Measurements from ENCODE around the gene ING4.

The ING4 gene

GRCh38 chr12:6627616-6628015 is 35.3 kb downstream of the ING4 start:
- Histone ChIP-seq H4K20me1 (peaks cover 0 to 14% (median 0%) of the 10 kb centered on the region in 11 experiments; a peak in 2 of 22 replicates), H3K27ac (peak overlapping the region; percentile 34 to 79 (median 66); a peak in 20 of 22 replicates), H3K36me3 (peaks cover 0 to 28% (median 0%) of the 10 kb centered on the region in 11 experiments; a peak in 5 of 22 replicates), H3K27me3 (no peaks in the 10 kb centered on the region), H3K9me3 (replicated peaks in 1 of 11) (no peaks in the 10 kb centered on the region), H3K4me1 (peaks cover 95 to 100% (median 98%) of the 10 kb centered on the region in 10 experiments), H3K9ac (peak overlapping the region; percentile 18 to 72 (median 61); a peak in 19 of 22 replicates), H3K4me3 (peak overlapping the region; percentile 37 to 56 (median 47); a peak in 19 of 20 replicates), H3K4me2 (peak overlapping the region; percentile 88 to 99 (median 96))
- no peak for TF ChIP-seq Cebpa-rat (IDR thresholded peaks at IDR 0.05)

- no peak for TF ChIP-seq Cebpa-rat (IDR thresholded peaks at IDR 0.05)
- peak overlapping the region; percentile 29 to 72 (median 55); a peak in 17 of 22 replicates for H3K9ac ChIP-seq
- H3K27me3 ChIP-seq: no peaks in the 10 kb centered on the region
- H3K4me2 ChIP-seq: peak overlapping the region; percentile 88 to 99 (median 96)
- no peaks in the 10 kb centered on the region for H3K9me3 ChIP-seq (replicated peaks in 1 of 11)
- H4K20me1 ChIP-seq: peaks cover 0 to 14% (median 0%) of the 10 kb centered on the region in 11 experiments; a peak in 2 of 22 replicates
- H3K36me3 ChIP-seq: peaks cover 0 to 31% (median 0%) of the 10 kb centered on the region in 11 experiments; a peak in 6 of 22 replicates
- H3K4me1 ChIP-seq: peaks cover 86 to 100% (median 91%) of the 10 kb centered on the region in 10 experiments
- peak overlapping the region; percentile 37 to 56 (median 47); a peak in 18 of 20 replicates for H3K4me3 ChIP-seq
- peak overlapping the region; percentile 34 to 79 (median 66); a peak in 20 of 22 replicates for H3K27ac ChIP-seq
These were observed 36.1 kb downstream of the ING4 start for GRCh38 chr12:6626654-6627283.

- peaks cover 0 to 10% (median 0%) of the 10 kb centered on the region in 11 experiments; a peak in 4 of 22 replicates for H4K20me1 ChIP-seq
- peaks cover 21 to 60% (median 29%) of the 10 kb centered on the region in 11 experiments for H3K36me3 ChIP-seq
- no peak overlapping the region for H3K27ac ChIP-seq
- H3K4me2 ChIP-seq: peak overlapping the region in 2 of 11 experiments; percentile 13 to 40; a peak in 2 of 22 replicates
- H3K9ac ChIP-seq: no peak overlapping the region
- no peaks in the 10 kb centered on the region for H3K9me3 ChIP-seq (replicated peaks in 1 of 11)
- no peak for TF ChIP-seq Cebpa-rat (IDR thresholded peaks at IDR 0.05)
- no peaks in the 10 kb centered on the region for H3K27me3 ChIP-seq
- peaks cover 44 to 90% (median 57%) of the 10 kb centered on the region in 10 experiments for H3K4me1 ChIP-seq
- no peak overlapping the region for H3K4me3 ChIP-seq
These were observed 42.0 kb downstream of the ING4 start for GRCh38 chr12:6620885-6621274.

GRCh38 chr12:6620137-6620884 is 42.6 kb downstream of the ING4 start:
- Histone ChIP-seq H3K27ac (no peak overlapping the region), H3K4me2 (peak overlapping the region in 1 of 11 experiments; percentile 34; a peak in 1 of 22 replicates), H3K9me3 (replicated peaks in 1 of 11) (no peaks in the 10 kb centered on the region), H4K20me1 (peaks cover 0 to 10% (median 0%) of the 10 kb centered on the region in 11 experiments; a peak in 4 of 22 replicates), H3K4me3 (no peak overlapping the region), H3K36me3 (peaks cover 21 to 55% (median 29%) of the 10 kb centered on the region in 11 experiments), H3K27me3 (no peaks in the 10 kb centered on the region), H3K9ac (no peak overlapping the region), H3K4me1 (peaks cover 44 to 90% (median 57%) of the 10 kb centered on the region in 10 experiments)
- TF ChIP-seq Cebpa-rat (IDR thresholded peaks at IDR 0.05): no peak

- Histone ChIP-seq H3K9me3 (replicated peaks in 1 of 11) (no peaks in the 10 kb centered on the region), H3K4me1 (peaks cover 42 to 87% (median 57%) of the 10 kb centered on the region in 10 experiments), H3K4me3 (no peak overlapping the region), H3K4me2 (peak overlapping the region; percentile 20 to 88 (median 37); a peak in 18 of 22 replicates), H3K27ac (peak overlapping the region in 4 of 11 experiments; percentile 3 to 23 (median 6); a peak in 4 of 22 replicates), H4K20me1 (peaks cover 0 to 8% (median 0%) of the 10 kb centered on the region in 11 experiments; a peak in 4 of 22 replicates), H3K27me3 (no peaks in the 10 kb centered on the region), H3K36me3 (peaks cover 21 to 40% (median 26%) of the 10 kb centered on the region in 11 experiments), H3K9ac (peak overlapping the region in 8 of 11 experiments; percentile 5 to 35 (median 18); a peak in 7 of 22 replicates)
- no peak for TF ChIP-seq Cebpa-rat (IDR thresholded peaks at IDR 0.05)
These were observed 44.3 kb downstream of the ING4 start for GRCh38 chr12:6618483-6619225.

GRCh38 chr12:6615802-6616201 is 47.1 kb downstream of the ING4 start:
- Histone ChIP-seq H3K9me3 (replicated peaks in 1 of 11) (no peaks in the 10 kb centered on the region), H3K36me3 (peaks cover 16 to 28% (median 19%) of the 10 kb centered on the region in 11 experiments), H3K4me3 (no peak overlapping the region), H3K4me1 (peaks cover 58 to 86% (median 72%) of the 10 kb centered on the region in 10 experiments), H3K27me3 (no peaks in the 10 kb centered on the region), H3K27ac (peak overlapping the region; percentile 24 to 86 (median 52); a peak in 19 of 22 replicates), H3K9ac (peak overlapping the region; percentile 10 to 54 (median 38); a peak in 16 of 22 replicates), H4K20me1 (peaks cover 0 to 8% (median 0%) of the 10 kb centered on the region in 11 experiments; a peak in 4 of 22 replicates), H3K4me2 (peak overlapping the region; percentile 2 to 92 (median 47); a peak in 16 of 22 replicates)
- no peak for TF ChIP-seq Cebpa-rat (IDR thresholded peaks at IDR 0.05)

DNA sequence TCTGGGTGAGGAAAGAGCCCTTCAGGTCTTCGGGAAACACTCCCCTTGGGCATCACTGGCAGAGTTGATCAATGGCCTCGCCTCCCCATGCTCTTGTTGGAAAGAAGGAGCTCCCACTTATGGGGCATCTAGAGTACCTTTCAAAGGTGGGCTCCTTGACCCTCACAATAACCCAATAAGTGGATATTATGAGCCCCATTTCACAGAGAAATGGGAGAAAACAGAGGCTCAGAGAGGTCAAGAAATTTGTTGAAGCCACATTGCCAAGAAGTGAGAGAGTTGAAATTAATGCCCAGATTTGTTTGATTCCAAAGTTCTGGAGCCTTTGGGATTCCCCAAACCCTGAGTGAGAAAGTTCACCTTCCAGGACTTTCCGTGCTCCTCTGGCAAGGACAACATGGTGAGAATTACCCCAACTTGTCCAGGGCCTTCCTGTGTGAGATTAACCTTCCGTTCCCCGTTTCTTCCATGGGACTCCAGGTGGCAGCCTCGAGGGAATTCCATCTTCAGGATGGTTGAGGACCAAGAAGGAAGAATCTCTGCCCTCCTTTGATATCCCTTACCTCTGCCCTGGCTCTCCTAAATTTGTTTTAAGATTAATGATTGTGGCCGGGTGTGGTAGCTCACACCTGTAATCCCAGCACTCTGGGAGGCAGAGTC is 48.3 kb downstream of the ING4 start:
- Histone ChIP-seq H3K9ac (peak overlapping the region in 10 of 11 experiments; percentile 28 to 78 (median 53); a peak in 15 of 22 replicates), H3K27me3 (no peaks in the 10 kb centered on the region), H3K4me3 (no peak overlapping the region), H4K20me1 (peaks cover 0 to 6% (median 0%) of the 10 kb centered on the region in 11 experiments; a peak in 1 of 22 replicates), H3K36me3 (peaks cover 4 to 16% (median 7%) of the 10 kb centered on the region in 11 experiments; a peak in 21 of 22 replicates), H3K4me1 (peaks cover 64 to 87% (median 80%) of the 10 kb centered on the region in 10 experiments), H3K4me2 (peak overlapping the region; percentile 11 to 92 (median 47); a peak in 19 of 22 replicates), H3K9me3 (replicated peaks in 1 of 11) (no peaks in the 10 kb centered on the region), H3K27ac (peak overlapping the region; percentile 39 to 86 (median 67))
- no peak for TF ChIP-seq Cebpa-rat (IDR thresholded peaks at IDR 0.05)

All from BLaER1 treated with 17β-estradiol and CSF1 and Interleukin-3, amounts not matched to agents 10 nM and 100 nM (cell line).